Measurements from ENCODE around the gene WFDC13. TPM values are rescaled to one million over a fixed set of nuclear protein-coding genes. Genes with fewer than 3 reads are reported as not detected.
"Not testable (repeated sequence)": the region's sequence is repeated elsewhere in the genome, so short reads cannot be mapped to it uniquely, and the experiment has no call there.

Gene WFDC13
- not detected for total RNA-seq
- polyA plus RNA-seq: not detected
- long read RNA-seq, donor 1: 0 reads
- long read RNA-seq, donor 2: 0 reads
- long read RNA-seq, donor 3: 0 reads

- Histone ChIP-seq H3K4me3 (no peak within 1 kb of the TSS), H3K36me3 (no peaks in the 10 kb centered on the region), H3K27ac (no peak within 1 kb of the TSS), H3K4me1 (no peaks in the 10 kb centered on the region), H3K9me3 (no peaks in the 10 kb centered on the region), H3K27me3 (no peaks in the 10 kb centered on the region)
- 59 to 69% (median 66%) methylated on average over 4 of the region's 4 CpGs for WGBS, 4 donors
- TF ChIP-seq POLR2A (IDR thresholded peaks at IDR 0.05) (no peak), CTCF (IDR thresholded peaks at IDR 0.05) (no peak)
- ATAC-seq: no peak
- intact Hi-C loops (cut with DNase I): no loop called here
- no peak for DNase-seq
These were observed at the start of gene WFDC13 for GRCh38 chr20:45701873-45702272. TSS of gene WFDC13 (plus strand) at chr20:45702038. CDS start at chr20:45702124, 86 bp downstream.

- H3K27ac ChIP-seq; H3K9me3 ChIP-seq; intact Hi-C loops (cut with DNase I); H3K4me1 ChIP-seq; H3K4me3 ChIP-seq; DNase-seq; ATAC-seq; H3K36me3 ChIP-seq; H3K27me3 ChIP-seq: not testable (repeated sequence)
- 68 to 90% (median 87%) methylated on average over 3 of the region's 3 CpGs for WGBS, 4 donors
These were observed 44.8 kb upstream of the WFDC13 start for GRCh38 chr20:45657038-45657437.

- peaks cover 0 to 9% (median 0%) of the 10 kb centered on the region in 9 donors for H3K27me3 ChIP-seq
- H3K4me3 ChIP-seq: no peak within 1 kb of the TSS
- no peaks in the 10 kb centered on the region for H3K36me3 ChIP-seq
- no peak for DNase-seq
- no peaks in the 10 kb centered on the region for H3K4me1 ChIP-seq
- peaks cover 0 to 12% (median 2%) of the 10 kb centered on the region in 12 donors for H3K9me3 ChIP-seq
- no peak for TF ChIP-seq POLR2A (IDR thresholded peaks at IDR 0.05)
- no peak for TF ChIP-seq CTCF (IDR thresholded peaks at IDR 0.05)
- H3K27ac ChIP-seq: no peak within 1 kb of the TSS
- 81 to 89% (median 87%) methylated on average over 1 of the region's 1 CpG for WGBS, 4 donors
- ATAC-seq: no peak
- intact Hi-C loops (cut with DNase I): no loop called here
These were observed 31.7 kb upstream of the WFDC13 start, which contains the start of gene WFDC11 for GRCh38 chr20:45670139-45670538. TSS of gene WFDC11 (minus strand) at chr20:45670239. CDS start at chr20:45650600, 19,639 bp downstream.

- no peak for ATAC-seq
- no peaks in the 10 kb centered on the region for H3K4me1 ChIP-seq
- no peaks in the 10 kb centered on the region for H3K36me3 ChIP-seq
- peaks cover 0 to 7% (median 0%) of the 10 kb centered on the region in 9 donors for H3K27me3 ChIP-seq
- no peak overlapping the region for H3K27ac ChIP-seq
- no peak for DNase-seq
- intact Hi-C loops (cut with DNase I): no loop called here
- H3K4me3 ChIP-seq: no peak overlapping the region
- TF ChIP-seq POLR2A (IDR thresholded peaks at IDR 0.05): no peak
- no peak for TF ChIP-seq CTCF (IDR thresholded peaks at IDR 0.05)
- H3K9me3 ChIP-seq: peaks cover 0 to 29% (median 5%) of the 10 kb centered on the region in 12 donors
These were observed 29.1 kb upstream of the WFDC13 start for GRCh38 chr20:45672765-45673164.

- TF ChIP-seq CTCF (IDR thresholded peaks at IDR 0.05) (no peak), POLR2A (IDR thresholded peaks at IDR 0.05) (no peak)
- ATAC-seq (no peak), DNase-seq (no peak)
- intact Hi-C loops (cut with DNase I): no loop called here
- peaks cover 0 to 3% (median 0%) of the 10 kb centered on the region in 9 donors for H3K27me3 ChIP-seq
- H3K9me3 ChIP-seq: peaks cover 0 to 46% (median 24%) of the 10 kb centered on the region in 12 donors
- H3K36me3 ChIP-seq: no peaks in the 10 kb centered on the region
- no peak overlapping the region for H3K27ac ChIP-seq
- no peak overlapping the region for H3K4me3 ChIP-seq
- no peaks in the 10 kb centered on the region for H3K4me1 ChIP-seq
These were observed 22.2 kb upstream of the WFDC13 start for GRCh38 chr20:45679650-45680049.

Data from heart left ventricle (tissue), 16 donors.